Mesenchymal stem cell (in vitro differentiated cells and primary cell): Measurements from ENCODE around the gene SF3A2.

Source experiments
- DNase-seq: peaks from one replicate; pipeline ENCODE4 v3.0.0-alpha.2; 2013
- H2AFZ ChIP-seq: one replicate; pipeline ENCODE4 v1.6.1; 2013; ENCODE audit warnings: low read depth, mild to moderate bottlenecking, control low read depth, inconsistent platforms, low read length, moderate library complexity
- H2AK5ac ChIP-seq: 2 replicates; pipeline ENCODE4 v1.6.1; 2013; ENCODE audit warnings: low read length, moderate library complexity, mild to moderate bottlenecking, inconsistent platforms; ENCODE audit not compliant: severe bottlenecking
- H2BK120ac ChIP-seq: one replicate; pipeline ENCODE4 v1.6.1; 2013; ENCODE audit warnings: low read depth, mild to moderate bottlenecking, inconsistent platforms, low read length, moderate library complexity
- H2BK12ac ChIP-seq, 2 experiments: one replicate each; pipeline ENCODE4 v1.6.1; 2013; ENCODE audit warnings: inconsistent platforms in 2 of 2, low read length in 2 of 2, mild to moderate bottlenecking in 2 of 2, moderate library complexity in 2 of 2, control low read depth in 1 of 2
- H2BK15ac ChIP-seq: one replicate; pipeline ENCODE4 v1.6.1; 2013; ENCODE audit warnings: mild to moderate bottlenecking, low read depth, inconsistent platforms; ENCODE audit not compliant: poor library complexity, severe bottlenecking
- H2BK5ac ChIP-seq: 2 replicates; pipeline ENCODE4 v1.6.1; 2013; ENCODE audit warnings: low read depth, mild to moderate bottlenecking, low read length, control low read depth, inconsistent platforms; ENCODE audit not compliant: poor library complexity, severe bottlenecking
- H3K14ac ChIP-seq, 2 experiments: one replicate each; pipeline ENCODE4 v1.6.1; 2013; ENCODE audit warnings: inconsistent platforms in 2 of 2, low read length in 2 of 2, control low read depth in 1 of 2, mild to moderate bottlenecking in 1 of 2, moderate library complexity in 1 of 2
- H3K18ac ChIP-seq, 2 experiments: one replicate each; pipeline ENCODE4 v1.6.1; 2013; ENCODE audit warnings: inconsistent platforms in 2 of 2, low read length in 2 of 2, control low read depth in 1 of 2, low read depth in 1 of 2, mild to moderate bottlenecking in 1 of 2
- H3K23ac ChIP-seq, 2 experiments: one replicate each; pipeline ENCODE4 v1.6.1; 2013; ENCODE audit warnings: inconsistent platforms in 2 of 2, low read length in 2 of 2, mild to moderate bottlenecking in 2 of 2, moderate library complexity in 2 of 2, control low read depth in 1 of 2
- H3K27ac ChIP-seq: 2 replicates; pipeline ENCODE4 v1.5.1; 2013; ENCODE audit warnings: mild to moderate bottlenecking, moderate library complexity, low read length, control low read depth, inconsistent platforms; ENCODE audit not compliant: poor library complexity, severe bottlenecking
- H3K27me3 ChIP-seq, 2 experiments: 2 replicates each; pipeline versions ENCODE4 v1.6.1 to v1.7.0; 2013; ENCODE audit warnings: low read length in 2 of 2, mild to moderate bottlenecking in 2 of 2, moderate library complexity in 2 of 2, control low read depth in 1 of 2, inconsistent platforms in 1 of 2; ENCODE audit not compliant: control insufficient read depth in 1 of 2, insufficient read depth in 1 of 2
- H3K36me3 ChIP-seq, 2 experiments: 2 replicates each; pipeline versions ENCODE4 v1.6.1 to v1.7.0; 2013; ENCODE audit warnings: low read length in 2 of 2, control low read depth in 1 of 2, inconsistent platforms in 1 of 2, low read depth in 1 of 2, mild to moderate bottlenecking in 1 of 2; ENCODE audit not compliant: insufficient read depth in 2 of 2, control insufficient read depth in 1 of 2
- H3K4ac ChIP-seq, 2 experiments: one replicate each; pipeline ENCODE4 v1.6.1; 2013; ENCODE audit warnings: inconsistent platforms in 2 of 2, low read length in 2 of 2, mild to moderate bottlenecking in 2 of 2, moderate library complexity in 2 of 2, control low read depth in 1 of 2, low read depth in 1 of 2
- H3K4me1 ChIP-seq: 2 replicates; pipeline ENCODE4 v1.6.1; 2013; ENCODE audit warnings: low read depth, low read length, control low read depth; ENCODE audit not compliant: control insufficient read depth, insufficient read depth
- H3K4me2 ChIP-seq: 2 replicates; pipeline ENCODE4 v1.6.1; 2013; ENCODE audit warnings: low read length, mild to moderate bottlenecking, inconsistent platforms; ENCODE audit not compliant: poor library complexity, severe bottlenecking
- H3K4me3 ChIP-seq, 2 experiments: 2 replicates each; pipeline versions ENCODE4 v1.5.1 to v1.7.0; 2013; ENCODE audit warnings: low read length in 2 of 2, mild to moderate bottlenecking in 2 of 2, control low read depth in 1 of 2, low read depth in 1 of 2; ENCODE audit not compliant: insufficient read depth in 1 of 2
- H3K79me1 ChIP-seq: replicated peaks from 2 replicates; pipeline ENCODE4 v1.6.1; 2013; ENCODE audit warnings: mild to moderate bottlenecking, control low read depth, low read length, inconsistent platforms; ENCODE audit not compliant: poor library complexity, severe bottlenecking
- H3K9ac ChIP-seq: 2 replicates; pipeline ENCODE4 v1.7.0; 2013; ENCODE audit warnings: mild to moderate bottlenecking, low read length, moderate library complexity
- H3K9me3 ChIP-seq: 2 replicates; pipeline ENCODE4 v1.7.0; 2013; ENCODE audit warnings: mild to moderate bottlenecking, low read length; ENCODE audit not compliant: control insufficient read depth
- H4K8ac ChIP-seq: one replicate; pipeline ENCODE4 v1.6.1; 2013; ENCODE audit warnings: inconsistent platforms, mild to moderate bottlenecking, low read length, moderate library complexity
- H4K91ac ChIP-seq: one replicate; pipeline ENCODE4 v1.6.1; 2013; ENCODE audit warnings: mild to moderate bottlenecking, low read length, inconsistent platforms
- WGBS: methylation state at CpG from one replicate; pipeline ENCODE4 v1.1.7; 2013; ENCODE audit warnings: mixed read lengths; 5-methylcytosine and 5-hydroxymethylcytosine counted together

The SF3A2 gene

GRCh38 chr19:2270157-2270422 is 33.5 kb downstream of the SF3A2 start:
- Histone ChIP-seq H2AFZ (no peak overlapping the region), H3K4me3 (peak overlapping the region; percentile 92 to 95), H2BK120ac (peak overlapping the region; percentile 73), H3K27ac (peak overlapping the region; percentile 67), H4K91ac (peak overlapping the region; percentile 83), H3K9ac (peak overlapping the region; percentile 96), H3K14ac (peak overlapping the region; percentile 97), H3K18ac (peak overlapping the region; percentile 85 to 94), H3K36me3 (peaks cover 24 to 38% of the 10 kb centered on the region in 2 experiments), H3K4me1 (peaks cover 43% of the 10 kb centered on the region), H2BK5ac (peak overlapping the region; percentile 74), H3K27me3 (no peaks in the 10 kb centered on the region), H3K23ac (peak overlapping the region; percentile 91 to 94), H2AK5ac (no peak overlapping the region), H2BK15ac (no peak overlapping the region), H3K4ac (peak overlapping the region; percentile 93 to 94), H4K8ac (no peak overlapping the region), H3K9me3 (no peaks in the 10 kb centered on the region), H3K79me1 (peaks cover 5% of the 10 kb centered on the region), H3K4me2 (peak overlapping the region; percentile 63), H2BK12ac (peak overlapping the region in 1 of 2 experiments; percentile 68)
- no peak for DNase-seq
- 1% methylated on average over 21 of the region's 30 CpGs for WGBS

- H3K9me3 ChIP-seq, result no peaks in the 10 kb centered on the region
- peak overlapping the region; percentile 83 for H4K91ac ChIP-seq
- peak overlapping the region; percentile 76 to 97 for H3K14ac ChIP-seq
- peaks cover 48% of the 10 kb centered on the region for H3K4me1 ChIP-seq
- peak overlapping the region; percentile 93 to 94 for H3K4ac ChIP-seq
- peak overlapping the region; percentile 96 for H3K9ac ChIP-seq
- H2BK120ac ChIP-seq, result peak overlapping the region; percentile 73
- peak overlapping the region; percentile 78 for H3K4me2 ChIP-seq
- H3K23ac ChIP-seq, result peak overlapping the region; percentile 91 to 96
- H2BK5ac ChIP-seq, result peak overlapping the region; percentile 74
- no peak overlapping the region for H2AFZ ChIP-seq
- H2BK12ac ChIP-seq, result peak overlapping the region in 1 of 2 experiments; percentile 49
- H3K79me1 ChIP-seq, result peaks cover 8% of the 10 kb centered on the region
- H3K4me3 ChIP-seq, result peak overlapping the region; percentile 92 to 95
- H3K27me3 ChIP-seq, result no peaks in the 10 kb centered on the region
- peaks cover 24 to 44% of the 10 kb centered on the region in 2 experiments for H3K36me3 ChIP-seq
- WGBS, result under 1% methylated on average over 86 of the region's 88 CpGs
- DNase-seq, result peak; percentile 86
- H4K8ac ChIP-seq, result peak overlapping the region; percentile 71
- peak overlapping the region; percentile 28 for H2BK15ac ChIP-seq
- H2AK5ac ChIP-seq, result no peak overlapping the region
- peak overlapping the region; percentile 68 for H3K27ac ChIP-seq
- peak overlapping the region; percentile 85 to 94 for H3K18ac ChIP-seq
Measured at GRCh38 chr19:2270423-2271233, 34.0 kb downstream of the SF3A2 start.

GRCh38 chr19:2271234-2272103 is 34.8 kb downstream of the SF3A2 start:
- no peak overlapping the region for H3K23ac ChIP-seq
- H3K36me3 ChIP-seq, result peaks cover 24 to 52% of the 10 kb centered on the region in 2 experiments
- no peak overlapping the region for H2AK5ac ChIP-seq
- H2BK5ac ChIP-seq, result no peak overlapping the region
- peak; percentile 53 for DNase-seq
- H3K4ac ChIP-seq, result no peak overlapping the region
- H3K27me3 ChIP-seq, result no peaks in the 10 kb centered on the region
- no peak overlapping the region for H2AFZ ChIP-seq
- peak overlapping the region; percentile 34 for H2BK120ac ChIP-seq
- no peak overlapping the region for H4K8ac ChIP-seq
- H3K9me3 ChIP-seq, result no peaks in the 10 kb centered on the region
- H3K79me1 ChIP-seq, result peaks cover 11% of the 10 kb centered on the region
- 47% methylated on average over 39 of the region's 43 CpGs for WGBS
- peak overlapping the region; percentile 57 to 89 for H3K14ac ChIP-seq
- H2BK15ac ChIP-seq, result peak overlapping the region; percentile 60
- peaks cover 50% of the 10 kb centered on the region for H3K4me1 ChIP-seq
- H3K9ac ChIP-seq, result peak overlapping the region; percentile 96
- peak overlapping the region; percentile 78 for H3K4me2 ChIP-seq
- H4K91ac ChIP-seq, result peak overlapping the region; percentile 18
- no peak overlapping the region for H2BK12ac ChIP-seq
- H3K4me3 ChIP-seq, result peak overlapping the region; percentile 92 to 95
- peak overlapping the region; percentile 5 to 80 for H3K18ac ChIP-seq
- peak overlapping the region; percentile 68 for H3K27ac ChIP-seq
